Immature natural killer cell (primary cell): ENCODE results near the gene CPD. TPM values are rescaled to one million over a fixed set of nuclear protein-coding genes. Genes with fewer than 3 reads are reported as not detected.

ENCODE experiments used
- DNase-seq, 3 donors: peaks; one replicate each; pipeline ENCODE4 v3.0.0; 2022; ENCODE audit warnings: mixed read lengths in 1 of 3
- H3K27ac Mint-ChIP-seq, 6 donors: one replicate each; pipeline ENCODE4 v1.8.0; 2020; ENCODE audit warnings: mixed read lengths in 6 of 6, mild to moderate bottlenecking in 5 of 6, inconsistent platforms in 4 of 6, moderate library complexity in 3 of 6
- H3K27me3 Mint-ChIP-seq, 3 donors: one replicate each; pipeline ENCODE4 v1.8.0; 2020 to 2021; ENCODE audit warnings: low read depth in 3 of 3, mild to moderate bottlenecking in 3 of 3, mixed read lengths in 3 of 3, moderate library complexity in 3 of 3, inconsistent platforms in 1 of 3
- H3K36me3 Mint-ChIP-seq, 3 donors: one replicate each; pipeline ENCODE4 v1.8.0; 2020; ENCODE audit warnings: mixed read lengths in 3 of 3, inconsistent platforms in 2 of 3, mild to moderate bottlenecking in 2 of 3
- H3K4me1 Mint-ChIP-seq, 2 donors: one replicate each; pipeline ENCODE4 v1.8.0; 2020; ENCODE audit warnings: inconsistent platforms in 2 of 2, mild to moderate bottlenecking in 2 of 2, mixed read lengths in 2 of 2, moderate library complexity in 1 of 2
- H3K4me3 Mint-ChIP-seq, 5 donors: one replicate each; pipeline ENCODE4 v1.8.0; 2020; ENCODE audit warnings: mild to moderate bottlenecking in 5 of 5, mixed read lengths in 5 of 5, inconsistent platforms in 3 of 5, moderate library complexity in 3 of 5
- H3K9me3 Mint-ChIP-seq, 6 donors: one replicate each; pipeline ENCODE4 v1.8.0; 2020; ENCODE audit warnings: mild to moderate bottlenecking in 6 of 6, mixed read lengths in 6 of 6, inconsistent platforms in 4 of 6, moderate library complexity in 3 of 6
- polyA plus RNA-seq, 3 donors: library from polyadenylated mRNA; unstranded; fragments of 300-500 nt; fragmentation: Illumina TruSeq; gene quantifications; one replicate each; pipeline ENCODE4 v1.2.3, GENCODE V29; 2021

Gene CPD
- polyA plus RNA-seq, 3 donors from 2014 or later, result 22.0 to 37.4 (median 24.8) TPM

GRCh38 chr17:30363715-30364202 is 15.0 kb upstream of the CPD start:
- peaks cover 0 to 7% (median 4%) of the 10 kb centered on the region in 3 donors for H3K36me3 Mint-ChIP-seq
- peak overlapping the region; percentile 65 to 85 (median 74) for H3K4me3 Mint-ChIP-seq
- H3K27ac Mint-ChIP-seq, result peak overlapping the region; percentile 84 to 94 (median 90)
- peaks cover 0 to 10% (median 4%) of the 10 kb centered on the region in 6 donors for H3K9me3 Mint-ChIP-seq
- peaks cover 44 to 50% of the 10 kb centered on the region in 2 donors for H3K4me1 Mint-ChIP-seq
- DNase-seq, result peak; percentile 91 to 94 (median 91)
- H3K27me3 Mint-ChIP-seq, result peaks cover 6 to 11% (median 9%) of the 10 kb centered on the region in 3 donors

GRCh38 chr17:30366536-30366935 is 12.2 kb upstream of the CPD start:
- Mint-ChIP-seq H3K27me3 (peaks cover 7 to 11% (median 10%) of the 10 kb centered on the region in 3 donors), H3K4me3 (peak overlapping the region in 2 of 5 donors; percentile 17 to 28), H3K36me3 (no peaks in the 10 kb centered on the region), H3K9me3 (peaks cover 0 to 5% (median 1%) of the 10 kb centered on the region in 6 donors), H3K27ac (peak overlapping the region in 4 of 6 donors; percentile 45 to 87 (median 72)), H3K4me1 (peaks cover 53 to 59% of the 10 kb centered on the region in 2 donors)
- DNase-seq, result no peak

GRCh38 chr17:30368912-30369720 is 9.6 kb upstream of the CPD start:
- no peak for DNase-seq
- peaks cover 2 to 6% (median 3%) of the 10 kb centered on the region in 3 donors for H3K27me3 Mint-ChIP-seq
- peaks cover 37 to 40% of the 10 kb centered on the region in 2 donors for H3K4me1 Mint-ChIP-seq
- no peaks in the 10 kb centered on the region for H3K36me3 Mint-ChIP-seq
- H3K9me3 Mint-ChIP-seq, result peaks cover 0 to 2% (median 0%) of the 10 kb centered on the region in 6 donors
- H3K4me3 Mint-ChIP-seq, result peak overlapping the region in 1 of 5 donors; percentile 22
- H3K27ac Mint-ChIP-seq, result peak overlapping the region; percentile 14 to 68 (median 42)

DNA sequence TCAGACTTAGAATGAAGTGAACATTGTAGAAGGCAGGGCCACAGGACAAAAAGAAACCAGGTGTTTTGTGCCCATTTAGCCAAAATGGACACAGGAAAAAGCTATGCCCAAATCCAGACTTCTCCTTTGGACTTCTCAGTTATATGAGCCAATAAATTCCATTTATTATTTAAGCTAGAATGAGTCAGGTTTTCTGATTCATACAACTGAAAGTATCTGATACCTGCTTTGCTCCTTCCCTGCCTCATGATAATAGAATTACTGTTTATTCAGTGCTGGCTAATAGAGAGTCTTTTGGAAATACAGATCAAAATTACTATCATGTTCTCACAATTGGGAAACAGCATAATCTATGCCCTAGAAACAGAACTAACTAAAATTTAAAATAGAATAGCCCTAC is 8.7 kb upstream of the CPD start:
- peak overlapping the region in 1 of 6 donors; percentile 40 for H3K27ac Mint-ChIP-seq
- no peaks in the 10 kb centered on the region for H3K9me3 Mint-ChIP-seq
- no peak overlapping the region for H3K4me3 Mint-ChIP-seq
- peaks cover 2 to 6% (median 4%) of the 10 kb centered on the region in 3 donors for H3K27me3 Mint-ChIP-seq
- H3K36me3 Mint-ChIP-seq, result peaks cover 0 to 3% (median 0%) of the 10 kb centered on the region in 3 donors
- peaks cover 32 to 36% of the 10 kb centered on the region in 2 donors for H3K4me1 Mint-ChIP-seq
- DNase-seq, result no peak

- peaks cover 27% of the 10 kb centered on the region in 2 donors for H3K4me1 Mint-ChIP-seq
- H3K36me3 Mint-ChIP-seq, result peaks cover 0 to 3% (median 0%) of the 10 kb centered on the region in 3 donors
- no peak overlapping the region for H3K27ac Mint-ChIP-seq
- H3K4me3 Mint-ChIP-seq, result no peak overlapping the region
- no peaks in the 10 kb centered on the region for H3K9me3 Mint-ChIP-seq
- DNase-seq, result no peak
- H3K27me3 Mint-ChIP-seq, result peaks cover 2 to 6% (median 4%) of the 10 kb centered on the region in 3 donors
These were observed 6.0 kb upstream of the CPD start for GRCh38 chr17:30372755-30373154.

DNA sequence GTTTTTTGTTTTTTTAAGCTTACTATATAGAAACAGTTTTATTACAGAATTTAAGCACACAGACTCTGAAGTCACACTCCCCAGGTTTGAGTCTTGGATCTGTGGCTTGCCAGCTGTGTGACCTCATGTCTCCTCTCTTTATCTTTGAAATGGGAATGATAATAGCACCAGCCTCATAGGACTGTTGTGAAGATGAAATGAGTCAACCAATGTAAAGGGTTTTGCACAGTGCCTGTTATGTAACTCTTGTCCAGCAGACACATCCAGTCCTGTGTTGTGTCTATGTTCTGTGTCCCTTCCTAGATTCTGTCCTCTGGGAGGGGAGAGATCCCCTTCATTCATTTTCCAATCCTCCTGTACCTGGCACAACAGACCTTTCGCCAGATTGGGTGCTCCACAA is 3.1 kb upstream of the CPD start:
- no peak for DNase-seq
- H3K27ac Mint-ChIP-seq, result no peak overlapping the region
- H3K4me3 Mint-ChIP-seq, result no peak overlapping the region
- peaks cover 0 to 3% (median 0%) of the 10 kb centered on the region in 3 donors for H3K36me3 Mint-ChIP-seq
- H3K4me1 Mint-ChIP-seq, result peaks cover 31 to 32% of the 10 kb centered on the region in 2 donors
- peaks cover 10 to 16% (median 14%) of the 10 kb centered on the region in 3 donors for H3K27me3 Mint-ChIP-seq
- no peaks in the 10 kb centered on the region for H3K9me3 Mint-ChIP-seq

DNA sequence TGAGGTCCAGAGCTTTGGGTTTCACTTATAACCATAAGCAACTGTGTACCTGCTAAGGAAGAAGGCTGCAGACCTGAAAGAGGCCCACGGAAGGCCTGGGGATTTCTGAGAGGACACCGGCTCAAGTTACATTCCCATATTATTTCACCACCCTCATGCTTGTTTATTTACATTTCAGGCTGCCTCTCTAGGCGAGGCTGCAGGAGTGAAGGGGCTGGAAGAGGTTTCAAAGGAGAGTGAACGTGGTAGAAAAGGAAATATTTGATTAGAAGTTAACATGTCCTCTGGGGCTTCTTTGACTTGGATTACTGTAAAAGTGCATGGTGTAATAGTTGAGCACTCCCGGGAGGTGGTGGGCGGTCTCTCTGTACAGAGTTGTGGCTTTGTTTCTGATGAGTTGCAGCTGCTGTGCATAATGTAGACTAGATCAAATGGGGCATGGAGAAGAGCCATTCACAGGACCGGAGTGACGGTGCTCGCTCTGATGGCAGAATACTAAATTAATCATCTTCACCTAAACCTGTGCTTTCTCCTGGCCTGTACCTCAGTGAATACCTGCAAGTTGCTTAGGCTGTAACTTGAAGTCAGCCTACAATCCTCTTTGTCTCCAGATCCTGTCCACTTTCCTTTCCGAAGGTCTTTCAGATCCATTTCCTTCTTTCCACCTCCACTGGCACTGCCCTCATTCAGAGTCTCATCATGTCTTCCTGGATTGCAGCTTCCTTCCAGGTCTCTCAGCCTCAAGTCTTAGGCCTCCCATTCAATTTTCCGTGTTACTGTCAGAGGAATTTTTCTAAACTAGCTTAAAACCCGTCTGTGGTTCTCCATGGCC is 1.9 kb upstream of the CPD start:
- Mint-ChIP-seq H3K27ac (peak overlapping the region; percentile 94 to 100 (median 98)), H3K4me1 (peaks cover 41 to 43% of the 10 kb centered on the region in 2 donors), H3K4me3 (peak overlapping the region in 4 of 5 donors; percentile 6 to 50 (median 20)), H3K36me3 (peaks cover 0 to 3% (median 0%) of the 10 kb centered on the region in 3 donors), H3K9me3 (no peaks in the 10 kb centered on the region), H3K27me3 (peaks cover 10 to 16% (median 14%) of the 10 kb centered on the region in 3 donors)
- DNase-seq, result no peak

GRCh38 chr17:30377574-30378240 is 1.0 kb upstream of the CPD start:
- peaks cover 10 to 14% (median 14%) of the 10 kb centered on the region in 3 donors for H3K27me3 Mint-ChIP-seq
- no peaks in the 10 kb centered on the region for H3K9me3 Mint-ChIP-seq
- DNase-seq, result no peak
- H3K4me3 Mint-ChIP-seq, result peak overlapping the region; percentile 91 to 99 (median 96)
- peaks cover 0 to 3% (median 0%) of the 10 kb centered on the region in 3 donors for H3K36me3 Mint-ChIP-seq
- H3K27ac Mint-ChIP-seq, result peak overlapping the region; percentile 94 to 100 (median 98)
- H3K4me1 Mint-ChIP-seq, result peaks cover 46 to 51% of the 10 kb centered on the region in 2 donors

DNA sequence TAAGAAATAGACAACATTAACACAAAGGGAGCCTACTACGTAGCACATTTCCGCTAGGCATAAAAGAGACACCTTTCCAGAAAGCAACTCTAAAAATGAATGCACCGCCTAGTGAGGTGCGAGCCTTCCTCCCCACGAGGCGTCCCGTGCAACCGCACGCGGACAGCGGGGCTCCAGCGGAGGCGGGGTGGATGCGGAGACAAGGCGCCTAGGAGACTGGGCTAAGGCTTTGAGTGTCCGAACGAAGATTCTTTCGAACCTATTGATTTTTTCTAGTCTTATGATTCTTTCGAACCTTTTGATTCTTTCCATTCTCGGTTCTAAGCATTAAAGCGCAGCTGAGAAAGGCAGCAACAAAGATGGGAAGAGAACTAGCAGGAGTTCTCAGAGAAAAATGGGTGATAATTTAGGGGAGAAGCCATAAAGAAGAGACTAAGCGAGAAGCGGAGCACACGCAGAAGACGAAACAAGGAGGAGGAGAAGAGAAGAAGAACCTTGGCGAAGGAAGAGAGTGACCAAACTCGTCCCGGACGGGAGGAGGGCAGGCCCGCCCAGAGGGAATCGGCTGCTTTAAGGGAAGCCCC is 394 bp upstream of the CPD start:
- peaks cover 52 to 58% of the 10 kb centered on the region in 2 donors for H3K4me1 Mint-ChIP-seq
- H3K27me3 Mint-ChIP-seq, result peaks cover 10 to 14% (median 14%) of the 10 kb centered on the region in 3 donors
- DNase-seq, result peak; percentile 77 to 79 (median 79)
- peaks cover 0 to 3% (median 0%) of the 10 kb centered on the region in 3 donors for H3K36me3 Mint-ChIP-seq
- peak overlapping the region; percentile 94 to 100 (median 98) for H3K27ac Mint-ChIP-seq
- H3K4me3 Mint-ChIP-seq, result peak overlapping the region; percentile 91 to 99 (median 96)
- H3K9me3 Mint-ChIP-seq, result no peaks in the 10 kb centered on the region

DNA sequence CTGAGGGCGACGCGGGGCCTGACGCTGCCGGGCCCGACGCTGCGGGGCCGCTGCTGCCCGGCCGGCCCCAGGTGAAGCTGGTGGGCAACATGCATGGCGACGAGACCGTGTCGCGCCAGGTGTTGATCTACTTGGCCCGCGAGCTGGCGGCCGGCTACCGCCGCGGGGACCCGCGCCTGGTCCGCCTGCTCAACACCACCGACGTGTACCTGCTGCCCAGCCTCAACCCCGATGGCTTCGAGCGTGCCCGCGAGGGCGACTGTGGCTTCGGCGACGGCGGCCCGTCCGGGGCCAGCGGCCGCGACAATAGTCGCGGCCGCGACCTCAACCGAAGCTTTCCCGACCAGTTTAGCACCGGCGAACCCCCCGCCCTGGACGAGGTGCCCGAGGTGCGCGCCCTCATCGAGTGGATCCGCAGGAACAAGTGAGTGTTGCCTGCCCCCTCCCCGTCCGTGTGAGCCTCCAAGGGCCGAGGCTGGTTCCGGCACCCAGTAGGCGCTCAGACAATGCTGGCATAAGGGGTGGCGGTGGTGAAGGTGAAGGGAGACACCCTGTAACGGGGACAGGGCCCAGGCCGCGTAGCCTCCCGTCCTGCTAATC is 676 bp downstream of the CPD start:
- peak overlapping the region; percentile 86 to 94 (median 91) for H3K4me3 Mint-ChIP-seq
- peaks cover 8 to 14% (median 14%) of the 10 kb centered on the region in 3 donors for H3K27me3 Mint-ChIP-seq
- H3K4me1 Mint-ChIP-seq, result peaks cover 60 to 68% of the 10 kb centered on the region in 2 donors
- DNase-seq, result peak; percentile 52 to 60 (median 55)
- H3K36me3 Mint-ChIP-seq, result peaks cover 0 to 3% (median 0%) of the 10 kb centered on the region in 3 donors
- peak overlapping the region; percentile 85 to 92 (median 88) for H3K27ac Mint-ChIP-seq
- no peaks in the 10 kb centered on the region for H3K9me3 Mint-ChIP-seq

DNA sequence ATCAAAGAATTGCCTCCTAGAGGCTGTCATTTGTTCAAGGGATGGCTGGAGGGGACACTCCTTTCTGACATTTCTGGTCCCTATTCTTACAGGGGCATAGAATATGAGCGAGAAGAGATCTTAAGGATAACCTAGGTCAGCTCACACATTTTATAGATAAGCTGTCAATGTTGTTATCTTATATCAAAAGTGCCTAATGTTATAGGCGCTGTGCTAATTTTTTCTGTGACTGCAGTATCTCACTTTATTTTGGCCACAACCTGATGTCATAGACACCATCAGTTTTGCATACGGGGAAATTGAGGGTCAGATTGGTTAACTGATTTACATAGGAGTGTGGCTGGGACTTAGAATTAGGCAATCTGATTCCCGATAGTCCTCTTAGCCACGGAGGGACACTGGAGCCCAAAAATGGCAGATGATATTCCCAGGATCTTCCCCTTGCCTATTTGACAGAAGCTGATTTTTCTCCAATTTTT is 1.2 kb downstream of the CPD start:
- H3K4me1 Mint-ChIP-seq, result peaks cover 60 to 68% of the 10 kb centered on the region in 2 donors
- H3K27ac Mint-ChIP-seq, result peak overlapping the region; percentile 85 to 92 (median 88)
- DNase-seq, result peak; percentile 28 to 45 (median 34)
- H3K4me3 Mint-ChIP-seq, result peak overlapping the region; percentile 86 to 94 (median 91)
- H3K27me3 Mint-ChIP-seq, result peaks cover 8 to 14% (median 11%) of the 10 kb centered on the region in 3 donors
- no peaks in the 10 kb centered on the region for H3K36me3 Mint-ChIP-seq
- H3K9me3 Mint-ChIP-seq, result no peaks in the 10 kb centered on the region
